GM21390 (cell line): ENCODE results near the gene KLHL29.

Experiments used
- ATAC-seq: cut with Tn5 transposase; IDR thresholded peaks from one replicate; pipeline ENCODE4 v1.9.1; 2021; ENCODE audit not compliant: unreplicated experiment

The KLHL29 gene

DNA sequence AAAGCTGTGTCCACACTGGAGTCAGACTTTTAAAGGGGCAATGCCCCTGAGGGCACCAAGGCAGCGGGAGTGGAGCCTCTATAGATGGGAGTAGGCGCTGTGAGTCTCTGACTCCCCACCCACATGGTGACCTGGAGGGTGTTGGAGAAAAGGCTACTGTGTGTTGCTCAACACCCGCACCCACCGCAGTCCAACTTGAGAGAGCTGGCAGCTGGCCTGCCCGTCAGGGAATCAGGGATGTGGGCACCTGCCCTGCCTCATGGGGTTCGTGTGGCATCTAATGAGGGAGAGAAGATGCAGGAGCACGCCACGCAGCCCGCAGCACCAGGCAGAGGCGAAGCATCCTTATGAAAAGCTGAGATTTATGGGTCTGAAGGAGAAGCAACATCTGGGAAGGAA, 84.2 kb downstream of the KLHL29 start:
- ATAC-seq: no peak

DNA sequence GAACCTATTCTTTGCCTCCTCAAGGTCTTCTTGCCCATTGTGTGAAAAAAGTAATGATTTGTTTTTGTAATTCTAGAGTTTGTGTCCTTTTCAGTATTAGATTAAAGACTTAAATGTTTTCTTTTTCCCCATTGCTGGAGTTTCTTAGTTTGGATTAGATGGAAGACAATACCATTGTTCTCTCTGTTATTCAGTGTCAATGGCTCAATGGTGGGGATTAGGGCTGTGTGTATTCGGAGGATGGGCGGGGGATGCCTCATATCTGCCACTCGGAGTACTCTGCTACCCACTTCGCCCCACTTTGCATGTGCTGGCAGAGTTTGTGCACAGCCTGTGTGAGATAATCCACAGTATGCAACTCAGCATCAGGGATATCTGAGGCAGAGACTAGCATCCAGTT, 90.1 kb downstream of the KLHL29 start:
- no peak for ATAC-seq

GRCh38 chr2:23475473-23475872, 90.5 kb downstream of the KLHL29 start:
- no peak for ATAC-seq

DNA sequence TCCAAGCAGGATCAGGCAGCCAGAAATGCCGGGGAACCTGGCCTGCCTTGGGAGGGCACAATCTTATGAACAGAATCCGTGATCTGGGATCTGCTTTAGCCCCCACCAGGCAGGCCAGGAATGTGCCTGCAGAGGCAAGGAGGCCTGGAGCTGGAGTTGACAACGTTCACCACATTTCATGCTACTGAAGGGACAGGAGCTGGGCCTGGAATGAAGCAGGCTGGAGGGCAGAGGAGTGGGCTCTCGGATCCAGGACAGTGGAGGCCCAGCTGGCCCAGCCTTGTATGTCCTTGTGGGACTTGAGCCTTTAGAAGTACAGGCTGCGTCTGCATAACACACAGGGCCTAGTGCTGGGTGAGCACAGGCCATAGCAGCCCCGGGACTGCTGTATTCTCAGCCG, 91.8 kb downstream of the KLHL29 start:
- ATAC-seq: no peak

DNA sequence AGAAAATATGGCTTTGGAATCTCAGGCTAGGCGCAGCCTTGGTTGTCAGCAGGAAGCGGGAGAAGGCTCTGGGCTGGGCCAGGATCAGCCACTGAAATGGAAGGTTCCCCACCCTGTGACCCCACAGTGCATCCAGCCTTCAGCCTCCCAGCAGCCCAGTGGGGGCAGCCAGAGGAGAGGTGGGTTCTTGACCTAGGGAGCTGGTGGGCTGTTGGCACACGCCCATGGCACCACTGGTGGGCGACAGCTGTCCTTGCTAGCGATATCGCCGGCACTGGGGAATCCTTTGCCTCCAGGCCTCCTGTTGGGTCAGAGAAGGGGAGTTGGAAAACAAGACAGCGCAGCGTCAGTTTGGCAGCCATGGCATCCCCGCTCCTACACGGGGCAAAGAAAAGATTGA, 92.4 kb downstream of the KLHL29 start:
- no peak for ATAC-seq

DNA sequence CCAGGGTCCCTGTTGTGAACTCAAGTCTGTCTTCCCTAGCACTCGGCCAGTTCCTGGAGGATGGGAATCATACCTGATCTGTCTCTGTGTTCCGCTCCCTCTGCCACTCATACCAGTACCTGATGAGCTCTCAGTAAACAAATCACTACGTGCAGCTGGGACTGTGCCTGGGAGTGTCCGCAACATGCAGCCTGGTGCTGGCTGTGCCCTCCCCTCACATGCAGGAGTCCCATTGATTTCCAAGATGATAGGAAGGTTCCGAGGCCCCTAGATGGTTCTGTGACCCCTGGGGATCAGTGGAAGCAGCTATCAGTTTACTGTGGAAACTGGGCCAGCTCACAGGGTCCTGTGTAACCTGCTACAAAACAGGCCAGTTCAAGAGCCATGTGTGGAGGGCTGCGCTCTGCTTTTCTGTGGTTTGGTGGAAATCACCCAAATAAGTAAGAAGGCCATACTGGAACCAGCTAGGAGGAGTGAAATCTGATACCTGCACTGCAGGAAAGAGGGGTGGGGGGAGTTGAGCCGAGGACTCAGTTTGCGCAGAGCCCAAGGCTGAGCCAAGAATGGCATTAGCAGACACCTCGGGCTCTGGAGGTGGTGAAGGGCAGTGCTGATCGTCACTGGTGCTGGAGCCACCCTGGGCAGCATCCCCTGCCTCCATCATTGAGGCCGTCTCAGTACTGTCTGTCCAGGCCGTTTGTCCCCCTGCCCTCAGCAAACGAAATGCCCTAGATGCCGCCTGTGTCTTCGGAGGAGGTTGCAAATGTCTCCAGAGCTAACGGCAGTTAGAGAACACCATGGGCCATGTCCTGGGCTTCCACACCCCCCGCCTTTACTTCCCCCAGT, 93.3 kb downstream of the KLHL29 start:
- no peak for ATAC-seq

DNA sequence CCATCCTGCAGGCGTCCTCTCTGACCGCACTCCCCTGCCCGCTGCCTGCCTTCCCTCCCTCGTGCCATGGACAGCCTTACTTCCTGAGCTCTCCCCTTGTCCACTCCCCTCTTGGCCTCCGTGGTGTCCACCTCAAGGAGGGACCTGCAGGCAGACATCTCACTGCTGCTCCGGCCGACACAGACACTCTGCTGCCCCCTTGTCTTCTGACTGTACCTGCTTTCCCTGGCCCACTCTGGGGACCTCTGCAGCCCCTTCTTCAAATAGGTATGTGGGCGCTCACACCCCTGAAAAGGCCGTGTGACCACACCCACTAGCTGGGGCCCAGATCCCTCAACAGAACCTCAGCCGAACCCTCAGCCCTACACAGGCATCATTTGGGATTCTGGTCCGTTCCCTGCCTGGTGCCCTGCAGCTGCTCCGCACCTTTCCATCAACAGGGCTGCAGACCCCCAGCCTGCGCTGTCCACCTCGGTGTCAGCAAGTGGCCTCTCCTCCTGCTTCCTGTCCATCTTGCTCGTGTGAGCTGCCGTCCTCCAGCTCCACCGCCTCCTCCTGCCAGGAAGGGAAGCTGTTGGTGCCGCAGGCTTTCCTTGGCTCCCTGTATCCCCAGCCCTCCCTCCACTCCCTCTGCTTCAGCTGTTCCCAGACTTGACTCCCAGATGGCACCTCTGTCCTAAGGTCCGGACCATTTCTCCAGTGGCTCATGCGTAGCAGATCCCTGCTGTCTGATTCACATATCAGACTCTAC, 94.1 kb downstream of the KLHL29 start:
- ATAC-seq: no peak

DNA sequence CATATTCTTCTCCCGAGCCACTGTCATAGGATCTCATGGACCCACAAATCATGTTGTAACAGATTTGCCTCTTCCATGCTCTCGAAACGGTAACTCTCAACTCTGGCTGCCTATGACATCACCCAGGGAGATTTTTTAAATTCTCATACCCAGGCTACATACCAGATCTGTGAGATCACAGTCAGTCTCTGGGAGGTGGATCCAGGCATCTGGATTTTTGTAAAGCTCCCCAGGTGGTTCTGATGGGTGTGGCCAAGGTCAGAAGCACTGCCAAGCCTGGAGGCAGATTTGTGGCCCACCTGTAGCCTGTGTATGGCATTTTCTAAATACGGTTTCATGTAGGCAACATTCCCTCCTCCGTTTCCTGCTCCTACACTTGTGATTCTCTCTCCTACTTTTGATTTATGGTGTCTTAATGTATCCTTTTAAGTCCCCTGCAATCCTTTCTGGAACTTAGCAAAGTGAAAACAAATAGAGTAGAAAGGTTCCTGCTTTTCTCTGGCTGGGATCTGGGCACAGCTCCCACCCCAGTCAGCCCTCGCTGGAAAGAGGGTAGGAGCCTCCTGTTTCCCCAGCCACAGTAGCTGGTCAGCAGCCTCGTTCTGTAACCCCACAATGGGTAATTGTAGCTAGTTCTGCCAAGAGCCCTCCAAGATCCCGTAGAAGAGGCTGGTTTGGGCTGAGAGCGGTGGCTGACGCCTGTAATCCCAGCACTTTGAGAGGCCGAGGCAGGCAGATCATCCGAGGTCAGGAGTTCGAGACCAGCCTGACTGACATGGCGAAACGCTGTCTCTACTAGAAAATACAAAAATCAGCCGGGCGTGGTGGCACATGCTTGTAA, 96.2 kb downstream of the KLHL29 start:
- ATAC-seq: no peak

DNA sequence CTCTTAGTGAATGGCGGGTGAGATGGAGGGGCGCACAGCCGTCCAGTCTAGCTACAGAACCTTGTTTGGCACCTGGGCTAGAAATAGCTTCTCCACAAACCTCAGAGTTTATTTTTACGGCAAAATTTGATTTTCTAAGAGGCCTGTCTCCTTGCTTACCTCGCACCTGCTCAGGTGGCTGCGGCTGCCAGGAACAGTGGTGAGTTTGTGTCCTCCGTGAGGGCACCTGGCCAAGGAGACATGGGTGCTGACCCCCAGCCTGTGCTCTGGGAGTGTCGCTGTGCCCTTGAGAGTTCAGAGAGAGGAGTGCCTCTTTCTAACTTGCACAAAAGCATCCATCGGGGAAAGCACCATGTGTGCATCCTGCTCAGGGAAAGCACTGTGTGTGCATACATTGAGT, 97.2 kb downstream of the KLHL29 start:
- no peak for ATAC-seq

DNA sequence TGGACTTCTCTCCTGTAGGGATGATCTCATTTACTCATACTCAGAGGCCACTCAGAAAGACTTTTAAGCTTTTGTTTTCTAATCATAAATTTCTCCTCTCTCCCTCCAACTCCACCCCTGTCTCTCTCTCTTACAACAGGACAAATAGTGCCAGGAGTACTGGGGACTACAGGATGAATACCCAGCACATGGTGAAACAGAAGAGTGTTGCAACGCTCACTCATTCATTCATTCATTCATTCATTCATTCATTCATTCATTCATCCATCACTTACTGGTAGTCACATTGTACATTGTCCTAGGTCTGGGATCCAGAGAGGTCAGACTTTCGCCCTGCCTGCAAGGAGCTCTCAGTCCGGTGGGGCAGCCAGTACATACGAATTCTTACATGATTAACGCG, 97.6 kb downstream of the KLHL29 start:
- no peak for ATAC-seq

DNA sequence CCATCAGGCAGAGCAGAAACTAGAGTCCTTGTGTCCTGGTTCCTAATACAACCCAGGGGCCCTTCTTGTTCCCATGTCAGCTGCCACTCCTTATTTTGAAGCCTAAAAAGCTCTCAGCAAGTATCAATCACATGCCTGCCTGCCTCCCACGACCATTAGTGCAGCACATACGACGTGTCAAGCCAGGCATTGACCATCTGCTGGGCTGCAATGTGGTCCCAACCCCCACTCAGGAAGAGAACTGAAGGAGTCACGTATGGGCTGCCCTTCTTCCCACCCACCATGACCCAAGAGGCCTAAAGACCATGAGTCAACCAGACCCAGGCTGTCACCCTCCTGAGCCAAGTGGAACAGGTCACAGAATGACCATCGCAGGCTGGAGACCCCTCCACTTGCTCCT, 98.8 kb downstream of the KLHL29 start:
- ATAC-seq: no peak

GRCh38 chr2:23484275-23484674, 99.3 kb downstream of the KLHL29 start:
- no peak for ATAC-seq

DNA sequence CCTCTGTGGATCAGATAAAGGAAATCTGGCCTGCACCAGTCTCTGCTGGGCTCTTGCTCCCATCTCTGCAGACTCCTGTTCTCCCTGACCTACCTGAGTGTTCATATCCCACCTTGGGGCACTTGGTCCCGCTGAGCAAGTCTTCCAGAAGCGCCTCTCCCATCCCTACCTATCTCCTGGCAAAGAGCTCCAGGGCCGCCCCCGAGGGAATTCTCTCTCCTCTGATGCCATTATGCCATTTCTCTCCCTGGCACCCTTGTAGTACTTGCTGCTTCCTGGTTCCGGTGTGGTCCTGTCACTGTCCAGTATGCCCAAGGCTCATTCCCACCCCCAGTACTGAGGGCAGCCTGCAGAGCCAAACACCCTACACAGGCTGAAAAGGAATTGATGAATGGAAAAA, 99.8 kb downstream of the KLHL29 start:
- no peak for ATAC-seq

DNA sequence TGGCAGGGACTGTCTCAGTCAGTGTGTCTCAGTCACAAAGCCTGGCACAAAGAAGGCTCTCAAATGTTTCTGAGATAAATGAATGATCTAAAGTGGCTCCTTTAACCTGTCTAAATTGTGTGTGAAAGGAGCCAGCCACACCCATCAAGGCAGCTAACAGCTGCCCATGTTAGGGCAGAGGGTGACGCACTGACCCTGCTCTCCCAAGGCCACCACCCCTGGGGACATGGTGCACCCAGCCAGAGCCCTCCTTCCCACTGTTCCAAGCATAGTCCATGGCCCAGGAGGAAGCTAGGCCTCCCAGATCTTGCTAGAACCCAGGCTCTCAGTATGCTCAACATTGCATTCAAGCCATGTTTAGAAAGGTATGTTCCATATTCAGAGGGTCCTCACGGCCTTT, 100.3 kb downstream of the KLHL29 start:
- no peak for ATAC-seq

DNA sequence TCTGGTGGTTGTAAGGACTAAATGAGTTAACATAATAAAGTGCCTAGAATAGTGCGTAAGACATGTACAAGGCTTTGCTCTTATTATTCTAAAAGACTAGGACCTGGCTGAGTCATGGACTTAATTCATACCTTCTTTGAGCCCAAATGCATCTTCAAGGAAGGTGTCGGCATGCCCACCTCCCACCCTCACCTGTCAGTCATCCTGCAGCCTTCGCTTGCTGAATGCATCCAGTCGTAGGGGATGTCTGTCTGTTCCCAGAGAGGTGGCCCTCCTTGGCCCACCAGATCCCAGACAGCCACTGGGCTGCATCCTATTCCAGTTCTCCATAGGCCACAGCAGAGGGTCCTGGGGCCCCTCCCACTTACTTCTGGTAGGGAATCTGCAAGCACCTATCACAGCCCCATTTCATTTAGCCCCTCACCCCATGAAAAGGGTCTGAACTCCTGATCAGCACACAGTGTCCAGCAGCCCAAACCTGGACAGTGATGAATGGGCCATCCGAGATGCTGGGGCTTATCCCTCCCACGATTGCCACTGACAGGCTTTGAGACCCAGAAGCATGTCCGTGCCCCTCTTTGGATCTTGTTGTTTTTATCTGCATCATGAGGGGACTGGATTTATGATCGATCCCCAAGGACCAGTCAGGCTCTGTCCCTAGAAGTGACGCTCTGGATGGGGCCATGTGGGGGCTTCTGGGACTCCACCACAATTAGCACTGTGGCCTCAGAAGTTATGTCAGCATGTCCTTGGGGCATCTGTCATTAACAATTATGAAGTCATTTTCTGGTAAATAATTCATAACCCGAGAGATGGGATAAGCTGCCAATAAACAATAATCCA, 101.1 kb downstream of the KLHL29 start:
- ATAC-seq: no peak

DNA sequence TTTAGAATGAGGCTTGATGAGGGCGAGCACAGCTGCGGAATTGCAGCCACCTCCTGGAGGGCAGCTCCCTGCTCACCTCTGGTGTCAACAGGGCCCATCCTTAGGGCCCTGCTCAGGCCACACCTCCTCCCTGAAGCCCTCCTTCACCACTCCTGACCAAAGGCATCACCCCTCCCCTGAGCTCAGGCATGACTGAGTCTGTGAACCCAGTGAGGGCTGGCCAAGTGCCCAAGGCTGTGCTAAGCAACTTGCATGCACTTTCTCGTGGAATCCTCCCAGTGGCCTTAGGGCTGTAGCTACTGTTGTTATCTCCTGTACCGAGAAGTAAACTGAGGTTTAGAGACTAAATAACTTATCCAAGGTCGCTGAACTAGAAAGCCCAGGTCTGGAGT, 101.7 kb downstream of the KLHL29 start:
- ATAC-seq: no peak

GRCh38 chr2:23487735-23488492, 102.9 kb downstream of the KLHL29 start:
- no peak for ATAC-seq

DNA sequence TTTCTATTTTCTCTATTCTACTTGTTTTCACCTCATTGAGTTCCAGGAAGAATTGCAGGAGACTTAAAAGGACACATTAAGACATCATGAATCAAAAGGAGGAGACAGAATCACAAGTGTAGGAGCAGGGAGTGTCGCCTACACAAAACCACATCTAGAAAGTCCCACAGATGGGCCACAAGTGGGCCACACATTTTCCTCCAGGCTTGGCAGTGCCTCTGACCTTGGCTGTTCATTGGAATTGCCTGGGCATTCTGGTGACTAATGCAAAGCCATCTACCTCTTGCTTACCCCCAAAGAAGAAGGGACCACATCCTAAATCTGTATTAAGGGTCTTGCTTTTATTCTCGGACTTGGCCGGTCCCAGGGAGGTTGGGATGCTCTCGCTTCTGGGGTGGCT, 103.6 kb downstream of the KLHL29 start:
- ATAC-seq: no peak

- no peak for ATAC-seq
Measured at GRCh38 chr2:23489471-23490322, 104.7 kb downstream of the KLHL29 start.
